HEK293T (cell line): ENCODE data around the gene C1QL4.

Source experiments
- CTCF ChIA-PET: fragments of 350-600 bp; formaldehyde crosslinking; extraction: SDS; loops from one replicate; lab custom pipeline; 2021; ENCODE audit warnings: antibody characterized with exemption, inconsistent platforms; lab: Yijun Ruan, JAX
- POLR2A ChIA-PET: fragments of 350-600 bp; formaldehyde crosslinking; extraction: SDS; loops from one replicate; lab custom pipeline; 2020; ENCODE audit warnings: antibody characterized with exemption, inconsistent platforms; lab: Yijun Ruan, JAX
- DNase-seq: peaks from one replicate; pipeline ENCODE4 v3.0.0; 2012; ENCODE audit warnings: mixed read lengths; ENCODE audit errors: extremely low spot score
- ARNT ChIP-seq: fragments of 450-650 bp; IDR thresholded peaks from 2 replicates; pipeline ENCODE4 v1.6.1; 2017; ENCODE audit warnings: mild to moderate bottlenecking
- BHLHE40 ChIP-seq: fragments of 450-650 bp; IDR thresholded peaks from 2 replicates; pipeline ENCODE4 v1.6.1; 2016; ENCODE audit warnings: mild to moderate bottlenecking, moderate library complexity, borderline replicate concordance
- CTBP1 ChIP-seq: fragments of 450-650 bp; IDR thresholded peaks from 2 replicates; pipeline ENCODE4 v1.6.1; 2016; ENCODE audit warnings: borderline replicate concordance
- ELF4 ChIP-seq: fragments of 450-650 bp; IDR thresholded peaks from 2 replicates; pipeline ENCODE4 v1.6.1; 2017; ENCODE audit warnings: antibody characterized with exemption
- FOXA1 ChIP-seq: fragments of 450-650 bp; IDR thresholded peaks from 2 replicates; pipeline ENCODE4 v1.6.1; 2016; ENCODE audit warnings: mild to moderate bottlenecking
- FOXK2 ChIP-seq: fragments of 450-650 bp; IDR thresholded peaks from 2 replicates; pipeline ENCODE4 v1.6.1; 2016; ENCODE audit warnings: mild to moderate bottlenecking
- FOXM1 ChIP-seq: fragments of 450-650 bp; IDR thresholded peaks from 2 replicates; pipeline ENCODE4 v1.6.1; 2017; ENCODE audit warnings: mild to moderate bottlenecking, borderline replicate concordance
- HDGF ChIP-seq: fragments of 450-650 bp; IDR thresholded peaks from 2 replicates; pipeline ENCODE4 v1.6.1; 2017; ENCODE audit warnings: antibody characterized with exemption, borderline replicate concordance
- L3MBTL2 ChIP-seq: fragments of 450-650 bp; conservative IDR thresholded peaks from 2 replicates; pipeline ENCODE4 v1.6.1; 2016; ENCODE audit warnings: mild to moderate bottlenecking
- LEF1 ChIP-seq: fragments of 450-650 bp; IDR thresholded peaks from 2 replicates; pipeline ENCODE4 v1.6.1; 2017; ENCODE audit warnings: mild to moderate bottlenecking, borderline replicate concordance
- NFRKB ChIP-seq: fragments of 450-650 bp; IDR thresholded peaks from 2 replicates; pipeline ENCODE4 v1.6.1; 2016; ENCODE audit warnings: mild to moderate bottlenecking, moderate library complexity
- SP1 ChIP-seq: fragments of 450-650 bp; IDR thresholded peaks from 2 replicates; pipeline ENCODE4 v1.6.1; 2017
- SUZ12 ChIP-seq: fragments of 450-650 bp; IDR thresholded peaks from 2 replicates; pipeline ENCODE4 v1.6.1; 2016; ENCODE audit warnings: mild to moderate bottlenecking
- TARDBP ChIP-seq: fragments of 450-650 bp; IDR thresholded peaks from 2 replicates; pipeline ENCODE4 v1.6.1; 2016
- ZNF384 ChIP-seq: fragments of 450-650 bp; IDR thresholded peaks from 2 replicates; pipeline ENCODE4 v1.6.1; 2016
- TF ChIP-seq, protein P1 (sequence below): fragments of 450-650 bp; IDR thresholded peaks from 2 replicates; pipeline ENCODE4 v1.6.1; 2016

Gene C1QL4

DNA sequence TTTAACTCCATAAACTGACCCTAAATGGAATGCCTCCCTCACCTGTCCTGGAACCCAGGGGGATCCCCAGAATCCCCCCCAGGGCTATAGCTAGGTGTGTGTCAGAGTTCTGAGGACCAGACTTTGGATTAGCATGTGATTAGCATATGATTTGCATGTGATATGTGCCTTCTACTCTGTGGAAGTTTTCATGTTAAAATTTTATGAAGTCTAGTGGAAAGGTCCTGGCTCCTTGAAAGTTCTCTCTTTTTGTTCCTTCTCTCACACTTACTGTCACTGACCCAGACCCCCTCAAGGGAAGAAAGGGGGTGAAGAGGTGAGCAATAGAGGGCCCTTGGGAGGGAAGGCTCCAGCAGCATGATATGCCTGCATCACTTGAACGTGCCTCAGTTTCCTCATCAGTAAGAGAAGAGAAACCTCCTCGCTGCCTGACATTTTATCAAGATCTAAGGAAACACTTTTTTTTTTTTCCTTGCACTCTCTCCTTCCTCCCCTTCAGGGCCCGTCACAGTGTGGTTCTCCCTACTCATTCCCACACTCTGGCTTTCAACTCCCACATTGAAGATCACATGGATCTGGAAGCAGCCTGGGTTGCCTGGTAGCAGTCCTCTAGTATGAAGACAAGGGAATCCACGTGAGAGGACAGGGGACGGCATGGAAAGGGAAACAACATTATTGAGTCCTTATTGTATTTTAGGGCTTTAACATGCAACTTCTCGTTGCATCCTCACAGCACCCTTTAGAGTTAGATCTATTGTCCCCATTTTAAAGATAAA lies 3.3 kb upstream of the C1QL4 start:
- DNase-seq = no peak
- CTCF ChIA-PET = interaction anchor here (1.1 kb wide), 1 partner anchor 51 kb away, joined by 4 read pairs; no protein-coding TSS in a partner anchor

DNA sequence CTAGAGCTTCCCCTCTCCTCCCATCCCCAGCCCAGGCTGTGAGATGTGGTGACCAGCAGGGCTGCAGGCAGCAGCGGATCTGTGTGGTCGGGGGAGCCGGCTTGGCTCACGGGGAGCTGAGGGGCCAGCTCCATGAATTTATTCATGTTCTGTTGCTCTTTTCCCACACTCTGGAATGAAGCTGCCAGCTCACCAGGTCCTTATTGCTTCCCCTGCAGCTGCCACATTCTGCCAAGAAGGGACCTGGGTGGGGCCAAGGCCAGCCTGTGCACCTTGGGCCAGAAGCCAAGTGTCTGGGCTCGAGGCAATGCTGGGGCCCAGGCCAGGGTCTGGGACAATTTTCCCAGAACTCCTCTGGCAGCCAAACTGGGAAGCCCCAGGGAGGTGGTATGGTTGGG lies 2.5 kb upstream of the C1QL4 start:
- ChIA-PET CTCF (interaction anchor here (0.6 to 1.8 kb wide), 6 partner anchors 8 to 206 kb away, joined by 3 to 5 read pairs (median 4); no protein-coding TSS in a partner anchor), POLR2A (interaction anchor here (1.6 kb wide), 1 partner anchor 17 kb away, joined by 6 read pairs; the partner anchor contains the start of gene TROAP)
- no peak for TF ChIP-seq CTBP1
- no peak for TF ChIP-seq ZNF384
- TF ChIP-seq, protein P1, sequence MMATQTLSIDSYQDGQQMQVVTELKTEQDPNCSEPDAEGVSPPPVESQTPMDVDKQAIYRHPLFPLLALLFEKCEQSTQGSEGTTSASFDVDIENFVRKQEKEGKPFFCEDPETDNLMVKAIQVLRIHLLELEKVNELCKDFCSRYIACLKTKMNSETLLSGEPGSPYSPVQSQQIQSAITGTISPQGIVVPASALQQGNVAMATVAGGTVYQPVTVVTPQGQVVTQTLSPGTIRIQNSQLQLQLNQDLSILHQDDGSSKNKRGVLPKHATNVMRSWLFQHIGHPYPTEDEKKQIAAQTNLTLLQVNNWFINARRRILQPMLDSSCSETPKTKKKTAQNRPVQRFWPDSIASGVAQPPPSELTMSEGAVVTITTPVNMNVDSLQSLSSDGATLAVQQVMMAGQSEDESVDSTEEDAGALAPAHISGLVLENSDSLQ = no peak
- no peak for TF ChIP-seq TARDBP
- no peak for TF ChIP-seq ELF4
- TF ChIP-seq LEF1 = no peak
- no peak for TF ChIP-seq FOXM1
- TF ChIP-seq L3MBTL2 = no peak
- no peak for TF ChIP-seq BHLHE40
- TF ChIP-seq FOXA1 = no peak
- TF ChIP-seq ARNT = no peak
- TF ChIP-seq SUZ12 = no peak
- no peak for TF ChIP-seq NFRKB
- TF ChIP-seq FOXK2 = no peak
- TF ChIP-seq SP1 = no peak
- TF ChIP-seq HDGF = no peak
- DNase-seq = no peak

More for the DNA sequence above, 3.3 kb upstream of the C1QL4 start:
- POLR2A ChIA-PET = interaction anchor here (1.6 to 2.9 kb wide), 2 partner anchors 17 kb away, joined by 6 to 42 read pairs; partner anchors contain the start of gene TROAP
- TF ChIP-seq FOXA1 (no peak), SP1 (no peak), ARNT (no peak), CTBP1 (no peak)
- TF ChIP-seq, protein P1 = no peak

DNA sequence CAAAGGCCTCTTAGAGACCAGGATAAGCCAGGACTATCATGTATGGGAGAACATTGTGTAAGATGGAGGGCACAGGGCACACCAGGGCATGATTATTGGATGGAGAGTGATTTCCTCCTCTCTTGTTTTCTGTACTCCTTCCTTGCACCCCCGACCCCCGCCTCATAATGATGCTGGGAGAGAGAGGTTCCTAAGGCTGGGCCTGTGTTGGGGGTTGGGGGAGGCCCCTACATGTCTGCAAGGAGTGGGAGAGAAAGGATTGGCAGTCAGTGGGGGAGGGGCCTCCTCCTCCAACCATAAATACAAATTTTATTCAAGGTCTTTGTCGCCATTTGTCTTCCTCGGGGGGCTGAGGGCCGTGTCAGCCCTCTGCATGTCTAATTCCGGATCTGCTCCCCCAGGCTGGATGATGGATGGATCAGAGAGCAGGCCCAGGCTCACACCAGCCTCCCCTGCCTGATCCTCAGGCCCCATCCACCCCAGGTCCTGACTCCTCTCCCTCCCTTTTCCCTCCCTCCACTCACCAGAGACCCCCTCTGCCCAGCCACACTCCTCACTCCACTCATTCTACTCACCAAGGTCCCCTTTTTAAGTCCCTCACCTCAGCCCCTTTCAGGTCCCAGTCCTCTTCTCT lies 2.0 kb upstream of the C1QL4 start:
- TF ChIP-seq CTBP1 = no peak
- TF ChIP-seq LEF1 = no peak
- no peak for TF ChIP-seq ARNT
- no peak for TF ChIP-seq ZNF384
- no peak for TF ChIP-seq HDGF
- no peak for TF ChIP-seq L3MBTL2
- TF ChIP-seq TARDBP = no peak
- no peak for DNase-seq
- POLR2A ChIA-PET = interaction anchor here (1.6 kb wide), 1 partner anchor 16 kb away, joined by 6 read pairs; the partner anchor contains the start of gene TROAP
- CTCF ChIA-PET = interaction anchor here (0.6 to 1.8 kb wide), 6 partner anchors 9 to 206 kb away, joined by 3 to 5 read pairs (median 4); no protein-coding TSS in a partner anchor

DNA sequence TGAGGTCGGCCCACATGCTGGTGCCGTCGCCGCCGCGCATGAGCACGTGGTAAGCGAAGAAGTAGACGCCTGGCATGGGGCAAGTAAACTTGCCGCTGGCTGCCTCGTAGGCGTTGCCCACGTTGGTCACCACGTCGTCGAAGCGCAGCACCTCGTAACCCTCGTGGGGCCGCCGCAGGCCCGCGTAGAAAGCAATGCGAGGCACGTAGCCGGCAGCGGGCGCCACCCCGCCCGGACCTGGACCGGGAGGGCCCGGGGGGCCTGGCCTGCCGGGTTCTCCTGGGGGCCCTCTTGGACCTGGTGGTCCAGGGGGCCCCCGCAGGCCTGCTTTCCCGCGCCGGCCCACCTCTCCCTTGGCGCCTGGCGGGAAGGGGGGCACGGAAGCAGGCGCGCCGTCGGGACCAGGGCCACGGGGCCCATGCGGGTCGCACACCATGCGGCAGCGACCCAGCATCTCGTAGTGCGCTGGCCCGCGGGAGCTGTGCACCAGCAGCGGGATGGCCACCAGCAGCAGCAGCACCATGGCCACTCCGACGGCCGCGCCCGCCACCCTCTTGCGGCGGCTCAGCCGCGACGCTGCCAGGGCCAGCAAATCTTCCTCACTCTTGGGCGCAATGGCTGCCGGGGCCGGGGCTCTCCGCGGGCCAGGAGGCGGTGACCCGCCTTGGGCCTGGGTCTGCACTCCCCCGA lies 888 bp downstream of the C1QL4 start:
- TF ChIP-seq BHLHE40 (no peak), FOXM1 (no peak), ARNT (no peak), HDGF (no peak), NFRKB (no peak), SP1 (no peak), SUZ12 (no peak), L3MBTL2 (no peak), TARDBP (no peak), LEF1 (no peak), ZNF384 (no peak), FOXK2 (no peak), CTBP1 (no peak), FOXA1 (no peak)
- TF ChIP-seq, protein P1 = no peak
- no peak for DNase-seq
- ChIA-PET CTCF (interaction anchor here (0.5 to 1.5 kb wide), 2 partner anchors 12 to 211 kb away, joined by 3 to 5 read pairs; no protein-coding TSS in a partner anchor), POLR2A (interaction anchor here (1.1 to 5.4 kb wide), 3 partner anchors 11 to 31 kb away, joined by 3 to 37 read pairs (median 3); partner anchors contain the start of genes SPATS2 and TROAP)
